Naive thymus-derived CD4-positive, alpha-beta T cell (primary cell): ENCODE measurements around the gene TRAF3IP1. TPM values are rescaled to one million over a fixed set of nuclear protein-coding genes. Genes with fewer than 3 reads are reported as not detected.

Experiments used
- ATAC-seq: fragments of 150-1000 bp; cut with Tn5 transposase; 2 replicates; pipeline ENCODE4 v1.10.0; 2021; ENCODE audit warnings: mild to moderate bottlenecking, moderate library complexity
- CTCF ChIA-PET: fragments of 350-600 bp; sonication (Branson Sonifier 250); formaldehyde crosslinking; loops from one replicate; lab custom pipeline; 2021; ENCODE audit warnings: antibody characterized with exemption; lab: Charles Lee
- POLR2A ChIA-PET: fragments of 350-600 bp; sonication (Branson Sonifier 250); formaldehyde crosslinking; loops from one replicate; lab custom pipeline; 2021; ENCODE audit warnings: antibody characterized with exemption, inconsistent platforms; lab: Charles Lee
- DNase-seq, 9 donors: peaks; one replicate each; pipeline versions ENCODE4 v3.0.0 to v3.0.0-alpha.2; 2020 to 2022; ENCODE audit warnings: mixed read lengths in 1 of 9
- H3K27ac ChIP-seq: one replicate; pipeline ENCODE4 v1.7.0; 2013; ENCODE audit warnings: mild to moderate bottlenecking, low read depth, low read length, moderate library complexity
- H3K27me3 ChIP-seq, 2 donors: one replicate each; pipeline ENCODE4 v1.7.0; 2013; ENCODE audit warnings: low read length in 2 of 2, mild to moderate bottlenecking in 2 of 2, moderate library complexity in 2 of 2; ENCODE audit not compliant: control insufficient read depth in 2 of 2, insufficient read depth in 2 of 2
- H3K36me3 ChIP-seq, 3 experiments: 1 replicate in 2 of 3; 2 replicates in 1 of 3; pipeline ENCODE4 v1.7.0; 2013; ENCODE audit warnings: low read length in 3 of 3, mild to moderate bottlenecking in 3 of 3, moderate library complexity in 1 of 3; ENCODE audit not compliant: insufficient read depth in 3 of 3, control insufficient read depth in 2 of 3
- H3K4me1 ChIP-seq, 2 donors: one replicate each; pipeline ENCODE4 v1.7.0; 2013; ENCODE audit warnings: low read length in 2 of 2, mild to moderate bottlenecking in 2 of 2, moderate library complexity in 1 of 2; ENCODE audit not compliant: control insufficient read depth in 2 of 2, insufficient read depth in 2 of 2
- H3K4me3 ChIP-seq: 2 replicates; pipeline ENCODE4 v1.7.0; 2013; ENCODE audit warnings: mild to moderate bottlenecking, low read length
- H3K9me3 ChIP-seq, 3 experiments: 1 replicate in 2 of 3; 2 replicates in 1 of 3; pipeline ENCODE4 v1.7.0; 2013; ENCODE audit warnings: low read length in 3 of 3; ENCODE audit not compliant: control insufficient read depth in 2 of 3
- H3K27ac Mint-ChIP-seq, 9 donors: one replicate each; pipeline ENCODE4 v1.8.0; 2020 to 2022; ENCODE audit warnings: mixed read lengths in 9 of 9, mild to moderate bottlenecking in 8 of 9, moderate library complexity in 5 of 9, inconsistent platforms in 2 of 9
- H3K27me3 Mint-ChIP-seq, 5 donors: one replicate each; pipeline ENCODE4 v1.8.0; 2021 to 2022; ENCODE audit warnings: mixed read lengths in 5 of 5, mild to moderate bottlenecking in 1 of 5
- H3K36me3 Mint-ChIP-seq, 5 donors: one replicate each; pipeline ENCODE4 v1.8.0; 2020 to 2022; ENCODE audit warnings: mixed read lengths in 5 of 5, mild to moderate bottlenecking in 3 of 5, inconsistent platforms in 1 of 5
- H3K4me1 Mint-ChIP-seq, 7 donors: one replicate each; pipeline ENCODE4 v1.8.0; 2020 to 2022; ENCODE audit warnings: mixed read lengths in 7 of 7, mild to moderate bottlenecking in 3 of 7, inconsistent platforms in 1 of 7
- H3K4me3 Mint-ChIP-seq, 10 donors: one replicate each; pipeline ENCODE4 v1.8.0; 2020 to 2022; ENCODE audit warnings: mild to moderate bottlenecking in 10 of 10, mixed read lengths in 10 of 10, moderate library complexity in 6 of 10, inconsistent platforms in 2 of 10
- H3K9me3 Mint-ChIP-seq, 11 donors: one replicate each; pipeline ENCODE4 v1.8.0; 2020 to 2022; ENCODE audit warnings: mixed read lengths in 11 of 11, mild to moderate bottlenecking in 4 of 11, inconsistent platforms in 1 of 11, moderate library complexity in 1 of 11
- intact Hi-C, 2 donors: fragments of 100-400 bp; cut with micrococcal nuclease; formaldehyde crosslinking; loops; one replicate each; pipeline ENCODE4 v1.15.1; 2023
- polyA plus RNA-seq, 2 donors: library from polyadenylated mRNA; unstranded; fragments of 300-500 nt; fragmentation: Illumina TruSeq; gene quantifications; one replicate each; pipeline ENCODE4 v1.2.3, GENCODE V29; 2021
- total RNA-seq, 6 experiments: library from RNA in 5 of 6; stranded (reverse) in 5 of 6; gene quantifications; 1 replicate in 5 of 6; 2 replicates in 1 of 6; pipeline ENCODE4 v1.2.3 and lab custom pipeline; 2021 to 2026

Gene TRAF3IP1
- total and polyA plus RNA-seq, 7 experiments from 2014 or later = 4.3 to 13.3 (median 7.4) TPM

- peaks cover 22 to 40% (median 31%) of the 10 kb centered on the region in 7 donors for H3K4me1 Mint-ChIP-seq
- no peak for ATAC-seq
- CTCF ChIA-PET = no interaction called here
These were observed 29.4 kb upstream of the TRAF3IP1 start for GRCh38 chr2:238290715-238291549.

GRCh38 chr2:238291550-238292281 is 28.6 kb upstream of the TRAF3IP1 start:
- CTCF ChIA-PET = no interaction called here
- no peaks in the 10 kb centered on the region for H3K9me3 Mint-ChIP-seq
- Histone ChIP-seq H3K27ac (no peak overlapping the region), H3K9me3 (no peaks in the 10 kb centered on the region), H3K4me3 (no peak overlapping the region), H3K4me1 (peaks cover 16 to 23% of the 10 kb centered on the region in 2 donors), H3K36me3 (no peaks in the 10 kb centered on the region), H3K27me3 (no peaks in the 10 kb centered on the region)
- no peaks in the 10 kb centered on the region for H3K36me3 Mint-ChIP-seq
- DNase-seq = no peak
- POLR2A ChIA-PET = interaction anchor here (0.6 kb wide), 1 partner anchor 198 kb away, joined by 3 read pairs; no protein-coding TSS in a partner anchor
- ATAC-seq = no peak
- intact Hi-C loops = no loop called here
- no peak overlapping the region for H3K27ac Mint-ChIP-seq
- H3K27me3 Mint-ChIP-seq = peaks cover 0 to 5% (median 0%) of the 10 kb centered on the region in 5 donors
- peaks cover 21 to 32% (median 24%) of the 10 kb centered on the region in 7 donors for H3K4me1 Mint-ChIP-seq
- peak overlapping the region in 1 of 10 donors; percentile 1 for H3K4me3 Mint-ChIP-seq

More at GRCh38 chr2:238290715-238291549, 29.4 kb upstream of the TRAF3IP1 start:
- intact Hi-C loops = no loop called here
- no peaks in the 10 kb centered on the region for H3K36me3 ChIP-seq
- H3K27ac ChIP-seq = no peak overlapping the region
- no peak overlapping the region for H3K4me3 ChIP-seq
- Mint-ChIP-seq H3K27me3 (peaks cover 0 to 5% (median 0%) of the 10 kb centered on the region in 5 donors), H3K27ac (peak overlapping the region in 7 of 9 donors; percentile 14 to 98 (median 97)), H3K4me3 (peak overlapping the region in 4 of 10 donors; percentile 92 to 97 (median 94)), H3K9me3 (no peaks in the 10 kb centered on the region), H3K36me3 (no peaks in the 10 kb centered on the region)
- H3K9me3 ChIP-seq = no peaks in the 10 kb centered on the region
- H3K4me1 ChIP-seq = peaks cover 16 to 23% of the 10 kb centered on the region in 2 donors
- POLR2A ChIA-PET = interaction anchor here (0.6 kb wide), 1 partner anchor 199 kb away, joined by 3 read pairs; no protein-coding TSS in a partner anchor
- H3K27me3 ChIP-seq = no peaks in the 10 kb centered on the region
- DNase-seq = no peak

GRCh38 chr2:238294046-238294392 is 26.3 kb upstream of the TRAF3IP1 start:
- Mint-ChIP-seq H3K4me3 (no peak overlapping the region), H3K9me3 (no peaks in the 10 kb centered on the region), H3K36me3 (no peaks in the 10 kb centered on the region), H3K27ac (no peak overlapping the region), H3K4me1 (peaks cover 12 to 17% (median 14%) of the 10 kb centered on the region in 7 donors), H3K27me3 (peaks cover 0 to 9% (median 0%) of the 10 kb centered on the region in 5 donors)
- Histone ChIP-seq H3K27me3 (no peaks in the 10 kb centered on the region), H3K27ac (no peak overlapping the region), H3K4me3 (no peak overlapping the region), H3K36me3 (no peaks in the 10 kb centered on the region), H3K9me3 (no peaks in the 10 kb centered on the region), H3K4me1 (peaks cover 7 to 10% of the 10 kb centered on the region in 2 donors)
- POLR2A ChIA-PET = no interaction called here
- DNase-seq = no peak
- CTCF ChIA-PET = no interaction called here
- ATAC-seq = no peak
- intact Hi-C loops = no loop called here

- ChIA-PET CTCF (no interaction called here), POLR2A (no interaction called here)
- Histone ChIP-seq H3K27ac (no peak overlapping the region), H3K27me3 (no peaks in the 10 kb centered on the region), H3K36me3 (no peaks in the 10 kb centered on the region), H3K4me3 (no peak overlapping the region), H3K4me1 (peaks cover 3 to 6% of the 10 kb centered on the region in 2 donors), H3K9me3 (no peaks in the 10 kb centered on the region)
- no peak for DNase-seq
- Mint-ChIP-seq H3K4me3 (no peak overlapping the region), H3K27ac (no peak overlapping the region), H3K27me3 (peaks cover 0 to 9% (median 0%) of the 10 kb centered on the region in 5 donors), H3K36me3 (no peaks in the 10 kb centered on the region), H3K4me1 (peaks cover 8 to 12% (median 9%) of the 10 kb centered on the region in 7 donors), H3K9me3 (no peaks in the 10 kb centered on the region)
- intact Hi-C loops = no loop called here
- no peak for ATAC-seq
These were observed 25.8 kb upstream of the TRAF3IP1 start for GRCh38 chr2:238294393-238295143.

GRCh38 chr2:238295144-238296112 is 24.9 kb upstream of the TRAF3IP1 start:
- Histone ChIP-seq H3K4me3 (no peak overlapping the region), H3K27ac (no peak overlapping the region), H3K27me3 (no peaks in the 10 kb centered on the region), H3K9me3 (no peaks in the 10 kb centered on the region), H3K4me1 (no peaks in the 10 kb centered on the region), H3K36me3 (no peaks in the 10 kb centered on the region)
- Mint-ChIP-seq H3K4me3 (no peak overlapping the region), H3K27me3 (peaks cover 0 to 9% (median 0%) of the 10 kb centered on the region in 5 donors), H3K9me3 (no peaks in the 10 kb centered on the region), H3K4me1 (peaks cover 0 to 4% (median 2%) of the 10 kb centered on the region in 7 donors), H3K36me3 (no peaks in the 10 kb centered on the region), H3K27ac (no peak overlapping the region)
- ChIA-PET POLR2A (no interaction called here), CTCF (no interaction called here)
- DNase-seq (no peak), ATAC-seq (no peak)
- intact Hi-C loops = no loop called here
